Uterus (tissue), 2 donors: ENCODE measurements around the gene PHC3.

Experiments used
- CTCF ChIP-seq, 4 experiments: fragments of 200-600 bp in 2 of 4; fragments of 450-650 bp in 2 of 4; sonication (generic) in 2 of 4; IDR thresholded peaks; one replicate each; pipeline ENCODE4 v1.5.1; 2016 to 2019; ENCODE audit warnings: antibody characterized with exemption in 4 of 4, mild to moderate bottlenecking in 2 of 4, moderate library complexity in 1 of 4
- POLR2A ChIP-seq, 2 donors: fragments of 450-650 bp; IDR thresholded peaks; one replicate each; pipeline ENCODE4 v1.6.1; 2016; ENCODE audit warnings: antibody characterized with exemption in 2 of 2, mild to moderate bottlenecking in 1 of 2, moderate library complexity in 1 of 2

DNA sequence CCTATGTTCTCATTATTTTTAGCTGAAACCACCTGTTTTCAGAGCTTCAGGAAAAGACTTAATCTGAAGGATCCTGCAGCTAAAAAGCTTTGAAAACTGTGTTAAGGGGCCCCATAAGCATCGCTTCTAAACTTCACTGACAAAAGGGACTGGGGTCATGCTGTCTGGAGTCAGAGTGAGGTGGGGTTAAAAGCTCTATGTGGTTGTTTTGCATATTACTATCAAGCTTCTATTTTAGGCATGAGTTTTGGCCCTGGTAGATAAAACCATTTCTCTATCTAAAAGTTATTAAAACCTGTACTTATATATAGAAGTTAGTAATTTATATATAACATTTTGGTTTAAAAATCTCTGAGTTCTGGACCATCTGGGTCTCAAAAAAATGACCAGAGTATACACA, 98.2 kb downstream of the PHC3 start:
- TF ChIP-seq CTCF (IDR thresholded peaks at IDR 0.05), result no peak
- no peak for TF ChIP-seq POLR2A (IDR thresholded peaks at IDR 0.05)
